K562 (cell line): Measurements from ENCODE around the gene HSF5. TPM values are rescaled to one million over a fixed set of nuclear protein-coding genes. Genes with fewer than 3 reads are reported as not detected.

Experiments
- CHD2 ChIP-seq: IDR thresholded peaks from 2 replicates; pipeline ENCODE4 v1.6.1; 2011; ENCODE audit warnings: low read depth, low read length
- DMBX1 ChIP-seq: fragments of 250-450 bp; sonication (Bioruptor Pico); IDR thresholded peaks from 2 replicates; pipeline ENCODE4 v1.8.0; 2022; ENCODE audit warnings: inconsistent platforms, mild to moderate bottlenecking, moderate library complexity, borderline replicate concordance
- ESRRA ChIP-seq: fragments of 450-650 bp; IDR thresholded peaks from 2 replicates; pipeline ENCODE4 v1.6.1; 2014; ENCODE audit warnings: low read depth, mild to moderate bottlenecking, moderate library complexity, borderline replicate concordance
- FOS ChIP-seq: IDR thresholded peaks from 3 replicates; pipeline ENCODE4 v1.6.1; 2011; ENCODE audit not compliant: insufficient read length; ENCODE audit errors: extremely low read depth
- LEF1 ChIP-seq: fragments of 450-650 bp; IDR thresholded peaks from 2 replicates; pipeline ENCODE4 v1.6.1; 2016; ENCODE audit warnings: mild to moderate bottlenecking
- MAFG ChIP-seq: fragments of 450-650 bp; conservative IDR thresholded peaks from 2 replicates; pipeline ENCODE4 v1.6.1; 2016; ENCODE audit warnings: missing genetic modification characterization, missing compliant biosample characterization
- MTA3 ChIP-seq: fragments of 450-650 bp; formaldehyde crosslinking; IDR thresholded peaks from 2 replicates; pipeline ENCODE4 v1.6.1; 2017; ENCODE audit warnings: mild to moderate bottlenecking, borderline replicate concordance
- SETDB1 ChIP-seq: IDR thresholded peaks from one replicate; pipeline ENCODE4 v1.6.1; 2012; ENCODE audit warnings: low read length, control low read depth, inconsistent platforms
- SRSF7 ChIP-seq: fragments of 200-400 bp; formaldehyde crosslinking; optimal IDR thresholded peaks from 2 replicates; pipeline ENCODE3; 2017; ENCODE audit warnings: mild to moderate bottlenecking, low read depth, low read length
- STAT6 ChIP-seq: sonication (generic); formaldehyde crosslinking; IDR thresholded peaks from 2 replicates; pipeline ENCODE4 v1.8.1; 2023; ENCODE audit warnings: mild to moderate bottlenecking, missing genetic modification reagents
- TAF1 ChIP-seq: IDR thresholded peaks from 2 replicates; pipeline ENCODE4 v1.6.1; 2011; ENCODE audit warnings: mild to moderate bottlenecking, low read length, moderate library complexity; ENCODE audit not compliant: insufficient read depth, control insufficient read depth, severe bottlenecking; ENCODE audit errors: extremely low read depth
- TEAD2 ChIP-seq: fragments of 450-650 bp; IDR thresholded peaks from 2 replicates; pipeline ENCODE4 v1.6.1; 2016; ENCODE audit warnings: missing genetic modification characterization, control low read depth, missing compliant biosample characterization
- U2AF1 ChIP-seq: fragments of 200-400 bp; formaldehyde crosslinking; optimal IDR thresholded peaks from 2 replicates; pipeline ENCODE3; 2017; ENCODE audit warnings: mild to moderate bottlenecking, low read depth, low read length, moderate library complexity
- XRCC3 ChIP-seq: fragments of 450-650 bp; IDR thresholded peaks from 2 replicates; pipeline ENCODE4 v1.6.1; 2017; ENCODE audit warnings: mild to moderate bottlenecking, moderate library complexity
- ZC3H8 ChIP-seq: fragments of 450-650 bp; IDR thresholded peaks from 2 replicates; pipeline ENCODE4 v1.6.1; 2017
- ZNF24 ChIP-seq: fragments of 450-650 bp; IDR thresholded peaks from 2 replicates; pipeline ENCODE4 v1.6.1; 2016
- ZNF354B ChIP-seq: fragments of 250-450 bp; sonication (Bioruptor Pico); IDR thresholded peaks from 2 replicates; pipeline ENCODE4 v1.4.0; 2020
- ZNF395 ChIP-seq: fragments of 200-800 bp; sonication (Bioruptor generic); IDR thresholded peaks from 2 replicates; pipeline ENCODE4 v1.6.1; 2017; ENCODE audit warnings: missing genetic modification characterization, missing compliant biosample characterization
- ZNF609 ChIP-seq: sonication (generic); formaldehyde crosslinking; IDR thresholded peaks from 2 replicates; pipeline ENCODE4 v1.8.1; 2023; ENCODE audit warnings: missing genetic modification reagents, mild to moderate bottlenecking, borderline replicate concordance
- polyA plus RNA-seq, 8 experiments: library from polyadenylated mRNA; depleted of rRNA in 4 of 8; stranded (reverse) in 5 of 8; unstranded in 3 of 8; fragments of >200 nt; fragmentation: Nextera tagmentation in 2 of 8; fragmentation: Illumina TruSeq in 1 of 8; extraction: Ambion mirVana in 2 of 8; extraction: Trizol in 1 of 8; gene quantifications; 2 replicates each; pipeline versions ENCODE4 v1.2.1 to v1.2.3, GENCODE V29; 2011 to 2014; ENCODE audit warnings: inconsistent platforms in 1 of 8, missing spikeins in 1 of 8
- total RNA-seq, 7 experiments: library from RNA; depleted of rRNA in 6 of 7; stranded (reverse); fragments of >200 nt in 6 of 7; fragmentation: Illumina TruSeq in 2 of 7; extraction: Trizol in 2 of 7; gene quantifications; 2 replicates each; pipeline versions ENCODE4 v1.2.1 to v1.2.3, GENCODE V29; 2011 to 2021; ENCODE audit warnings: low replicate concordance in 1 of 7

Gene HSF5
- total and polyA plus RNA-seq, 9 of the 15 experiments (the other 6 are each of a cell fraction or from before 2014, with no cell fraction given) = 0.04 TPM; not detected in 8

GRCh38 chr17:58517378-58517927, 29.2 kb upstream of the HSF5 start (continued):
- TF ChIP-seq XRCC3 (no peak), SETDB1 (no peak), ZNF395 (no peak), STAT6 (CRISPR knock-in tag) (no peak), ZNF354B (CRISPR knock-in tag) (no peak), MTA3 (no peak), ESRRA (no peak; the same call in 1 of the 2 replicates), U2AF1 (no peak), FOS (no peak), ZNF24 (no peak), TAF1 (no peak), DMBX1 (CRISPR knock-in tag) (no peak), MAFG (tag) (no peak), ZNF609 (no peak), LEF1 (no peak), SRSF7 (no peak), CHD2 (no peak), ZC3H8 (no peak), TEAD2 (tag) (no peak)
